M059J (cell line): Measurements from ENCODE around the gene GIPC1. TPM values are rescaled to one million over a fixed set of nuclear protein-coding genes. Genes with fewer than 3 reads are reported as not detected.
"Not testable (repeated sequence)": the region's sequence is repeated elsewhere in the genome, so short reads cannot be mapped to it uniquely, and the experiment has no call there.

Source experiments
- DNase-seq: peaks from one replicate; pipeline ENCODE4 v3.0.0-alpha.2; 2012; ENCODE audit warnings: low read depth
- total RNA-seq: library from RNA; depleted of rRNA; stranded (reverse); fragments of >200 nt; shearing (Covaris generic); gene quantifications from 2 replicates; pipeline ENCODE4 v1.2.3, GENCODE V29; 2014

The GIPC1 gene
- total RNA-seq, 1 experiment from 2014 or later, result 114 TPM

- peak; percentile 21 for DNase-seq
Measured at GRCh38 chr19:14472202-14472938, 23.6 kb downstream of the GIPC1 start.

GRCh38 chr19:14471436-14472187 lies 24.3 kb downstream of the GIPC1 start:
- no peak for DNase-seq

DNA sequence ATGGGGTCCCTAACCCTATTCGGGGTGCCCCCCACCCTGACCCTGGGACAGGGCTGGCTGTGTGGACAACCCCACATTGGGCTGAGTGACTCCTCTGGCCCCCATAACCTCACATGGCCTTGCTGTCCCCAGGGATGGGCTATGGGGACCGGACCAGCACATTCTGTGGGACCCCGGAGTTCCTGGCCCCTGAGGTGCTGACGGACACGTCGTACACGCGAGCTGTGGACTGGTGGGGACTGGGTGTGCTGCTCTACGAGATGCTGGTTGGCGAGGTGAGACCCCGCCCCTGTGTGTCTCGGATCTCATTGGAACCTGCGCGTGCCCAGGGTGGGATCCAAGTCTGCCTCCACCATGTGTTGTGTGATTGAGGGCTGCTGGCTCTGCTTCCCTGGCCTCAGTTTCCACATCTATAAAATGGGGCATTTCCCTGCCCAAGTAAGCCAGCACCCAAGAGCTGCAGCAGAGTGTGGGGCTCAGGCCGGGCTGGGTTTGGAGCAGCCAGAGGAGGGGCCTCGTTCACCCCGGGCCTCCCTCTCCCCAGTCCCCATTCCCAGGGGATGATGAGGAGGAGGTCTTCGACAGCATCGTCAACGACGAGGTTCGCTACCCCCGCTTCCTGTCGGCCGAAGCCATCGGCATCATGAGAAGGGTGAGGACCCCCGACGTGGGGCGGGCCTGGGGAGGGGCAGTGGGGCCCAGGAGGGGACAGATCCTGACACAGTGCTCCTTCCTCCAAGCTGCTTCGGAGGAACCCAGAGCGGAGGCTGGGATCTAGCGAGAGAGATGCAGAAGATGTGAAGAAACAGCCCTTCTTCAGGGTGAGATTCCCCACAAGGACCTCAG lies 25.7 kb downstream of the GIPC1 start:
- no peak for DNase-seq

DNA sequence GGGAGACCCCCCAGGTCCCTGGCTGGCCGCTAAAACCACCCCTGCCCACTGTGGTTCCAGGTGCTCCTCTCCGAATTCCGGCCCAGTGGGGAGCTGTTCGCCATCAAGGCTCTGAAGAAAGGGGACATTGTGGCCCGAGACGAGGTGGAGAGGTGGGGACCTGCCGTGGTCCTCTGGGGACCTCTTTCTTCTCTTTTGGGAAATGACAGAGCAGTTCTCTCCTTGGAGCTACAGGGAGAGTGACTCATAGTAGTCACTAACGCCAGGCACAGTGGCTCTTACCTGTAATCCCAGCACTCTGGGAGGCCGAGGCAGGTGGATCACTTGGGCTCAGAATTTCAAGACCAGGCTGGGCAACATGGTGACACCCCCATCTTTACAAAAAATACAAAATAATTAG lies 28.1 kb downstream of the GIPC1 start:
- DNase-seq, result peak; percentile 50

DNA sequence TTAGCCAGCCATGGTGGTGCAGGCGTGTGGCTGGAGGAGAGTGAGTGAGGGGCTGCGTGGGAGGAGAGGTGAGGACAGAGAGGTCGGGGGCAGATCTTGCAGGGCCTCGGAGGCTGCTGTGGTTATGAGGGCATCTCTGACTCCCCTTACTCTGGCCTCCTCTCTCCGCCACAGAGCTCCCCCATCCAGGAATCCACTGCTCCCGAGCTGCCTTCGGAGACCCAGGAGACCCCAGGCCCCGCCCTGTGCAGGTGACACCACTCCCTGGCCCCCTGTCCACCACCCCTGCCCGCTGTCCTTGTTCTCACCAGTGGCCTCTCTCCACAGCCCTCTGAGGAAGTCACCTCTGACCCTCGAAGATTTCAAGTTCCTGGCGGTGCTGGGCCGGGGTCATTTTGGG lies 28.5 kb downstream of the GIPC1 start:
- no peak for DNase-seq

DNA sequence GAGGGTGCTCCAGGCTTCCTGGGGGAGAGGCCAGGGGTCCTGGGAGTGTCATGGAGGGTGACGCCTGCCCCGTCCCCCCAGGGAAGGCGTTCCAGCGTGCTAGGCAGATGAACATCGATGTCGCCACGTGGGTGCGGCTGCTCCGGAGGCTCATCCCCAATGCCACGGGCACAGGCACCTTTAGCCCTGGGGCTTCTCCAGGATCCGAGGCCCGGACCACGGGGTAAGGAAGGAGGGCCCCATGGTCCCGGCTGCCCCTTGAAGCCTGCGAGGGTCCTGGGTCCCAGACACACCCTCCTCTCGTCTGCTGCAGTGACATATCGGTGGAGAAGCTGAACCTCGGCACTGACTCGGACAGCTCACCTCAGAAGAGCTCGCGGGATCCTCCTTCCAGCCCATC lies 32.2 kb downstream of the GIPC1 start:
- DNase-seq, result no peak

DNA sequence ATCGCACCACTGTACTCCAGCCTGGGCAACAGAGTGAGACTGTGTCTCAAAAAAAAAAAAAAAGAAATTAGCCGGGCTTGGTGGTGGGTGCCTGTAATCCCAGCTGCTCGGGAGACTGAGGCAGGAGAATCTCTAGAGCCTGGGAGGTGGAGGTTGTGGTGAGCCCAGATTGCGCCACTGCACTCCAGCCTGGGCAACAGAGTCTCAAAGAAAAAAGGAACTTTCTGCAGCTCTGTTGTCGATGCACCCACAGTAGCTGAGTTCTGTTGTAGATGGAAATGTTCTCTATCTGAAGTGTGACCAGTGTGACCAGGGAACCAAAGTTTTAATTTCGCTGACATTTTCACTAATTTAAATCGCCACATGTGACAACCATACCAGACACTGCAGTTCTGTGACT lies 33.5 kb downstream of the GIPC1 start:
- DNase-seq, result not testable (repeated sequence)

- DNase-seq, result no peak
Measured at GRCh38 chr19:14460935-14461334, 35.0 kb downstream of the GIPC1 start.

DNA sequence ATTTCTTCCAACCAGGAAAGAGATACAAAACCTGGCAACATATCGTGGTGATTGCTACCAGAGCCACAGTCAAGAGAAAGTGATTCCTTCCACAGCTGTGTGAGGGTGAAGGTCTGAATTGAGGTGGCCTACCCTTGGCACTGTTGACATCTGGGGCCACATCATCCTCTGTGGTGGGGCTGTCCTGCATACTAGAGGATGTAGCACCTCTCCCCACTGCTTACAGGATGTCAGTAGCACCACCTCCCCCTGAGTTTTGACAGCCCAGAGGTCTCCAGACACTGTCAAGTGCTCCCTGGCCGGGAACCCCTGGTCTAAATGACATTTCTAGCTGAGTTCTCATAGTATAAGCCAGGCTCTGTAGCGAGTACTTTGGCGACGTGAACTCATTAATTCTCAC lies 36.2 kb downstream of the GIPC1 start:
- DNase-seq, result no peak

DNA sequence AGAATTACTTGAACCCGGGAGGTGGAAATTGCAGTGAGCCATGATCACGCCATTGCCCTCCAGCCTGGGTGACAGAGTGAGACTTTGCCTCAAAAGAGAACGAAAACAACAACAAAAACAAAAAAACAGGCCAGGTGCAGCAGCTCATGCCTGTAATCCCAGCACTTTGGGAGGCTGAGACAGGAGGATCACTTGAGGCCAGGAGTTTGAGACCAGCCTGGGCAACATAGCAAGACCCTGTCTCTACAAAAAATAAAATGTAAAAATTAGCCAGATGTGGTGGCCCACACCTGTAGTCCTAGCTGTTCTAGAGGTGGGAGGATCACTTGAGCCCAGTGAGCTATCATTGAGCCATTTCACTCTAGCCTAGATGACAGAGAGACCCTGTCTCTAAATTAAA lies 43.6 kb downstream of the GIPC1 start:
- not testable (repeated sequence) for DNase-seq

- no peak for DNase-seq
Measured at GRCh38 chr19:14450876-14451275, 45.1 kb downstream of the GIPC1 start.

GRCh38 chr19:14450168-14450874 lies 45.6 kb downstream of the GIPC1 start:
- DNase-seq, result peak; percentile 27

DNA sequence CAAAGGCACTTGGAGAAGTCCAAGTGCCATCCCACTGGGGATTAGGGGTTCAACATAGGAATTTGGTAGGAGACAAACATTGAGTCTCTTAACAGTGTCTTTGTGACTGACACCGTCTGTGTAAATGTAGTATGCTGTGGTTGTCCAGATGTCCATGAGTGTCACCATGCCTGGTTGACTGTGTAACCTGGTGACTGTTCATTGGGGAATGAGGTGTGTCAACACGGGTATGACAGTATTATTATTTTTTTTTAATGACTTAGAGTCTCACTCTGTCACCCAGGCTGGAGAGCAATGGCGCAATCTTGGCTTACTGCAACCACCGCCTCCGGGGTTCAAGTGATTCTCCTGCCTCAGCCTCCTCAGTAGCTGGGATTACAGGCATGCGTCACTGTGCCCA lies 46.6 kb downstream of the GIPC1 start:
- no peak for DNase-seq

DNA sequence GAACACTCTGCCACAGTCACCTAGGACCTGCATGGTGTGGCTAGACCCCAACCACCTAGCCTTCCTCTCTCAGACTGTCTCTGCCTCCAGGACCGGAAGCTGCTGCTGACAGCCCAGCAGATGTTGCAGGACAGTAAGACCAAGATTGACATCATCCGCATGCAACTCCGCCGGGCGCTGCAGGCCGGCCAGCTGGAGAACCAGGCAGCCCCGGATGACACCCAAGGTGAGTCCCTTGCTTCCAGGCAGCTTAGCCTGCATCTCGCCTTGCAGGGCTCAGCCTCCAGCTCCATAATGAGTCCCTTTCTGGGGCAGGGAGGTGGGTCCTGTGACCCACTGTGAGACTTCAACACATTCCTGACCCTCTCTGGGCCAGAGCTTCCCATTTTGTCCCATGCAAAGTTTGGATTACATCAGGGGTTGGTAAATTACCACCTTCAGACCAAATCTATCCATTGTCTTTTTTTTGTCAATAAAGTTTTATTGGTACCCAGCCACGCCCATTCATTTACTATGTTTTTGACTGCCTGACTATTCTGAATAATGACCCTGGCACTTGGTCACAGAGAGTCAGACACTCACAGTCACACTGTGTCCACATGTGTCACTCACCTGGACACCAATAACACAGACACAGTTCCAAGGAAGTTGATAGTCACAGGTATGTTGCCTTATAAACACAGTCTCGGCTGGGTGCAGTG lies 49.4 kb downstream of the GIPC1 start:
- no peak for DNase-seq

DNA sequence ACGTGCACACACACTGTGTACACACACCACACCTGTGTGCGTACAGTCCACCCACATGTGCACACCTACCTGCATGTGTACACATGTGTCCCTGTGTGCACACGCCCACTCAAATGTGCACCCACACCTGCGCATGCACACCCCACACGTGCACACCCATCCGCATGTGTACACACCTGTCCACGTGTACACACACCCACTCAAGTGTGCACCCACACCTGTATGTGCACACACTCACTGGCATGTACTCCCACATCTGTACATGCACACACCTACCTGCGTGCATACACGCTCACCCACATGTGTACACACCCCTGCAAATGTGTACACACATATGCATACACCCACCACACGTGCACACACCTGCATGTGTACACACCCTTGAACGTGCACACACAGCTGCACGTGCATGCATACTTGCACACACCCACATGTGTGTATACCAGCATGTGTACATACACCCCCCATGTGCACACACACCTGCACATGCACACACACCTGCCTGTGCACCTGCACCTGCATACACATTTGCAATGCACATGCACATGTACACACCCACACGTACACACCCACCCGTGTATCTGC lies 52.2 kb downstream of the GIPC1 start:
- no peak for DNase-seq

DNA sequence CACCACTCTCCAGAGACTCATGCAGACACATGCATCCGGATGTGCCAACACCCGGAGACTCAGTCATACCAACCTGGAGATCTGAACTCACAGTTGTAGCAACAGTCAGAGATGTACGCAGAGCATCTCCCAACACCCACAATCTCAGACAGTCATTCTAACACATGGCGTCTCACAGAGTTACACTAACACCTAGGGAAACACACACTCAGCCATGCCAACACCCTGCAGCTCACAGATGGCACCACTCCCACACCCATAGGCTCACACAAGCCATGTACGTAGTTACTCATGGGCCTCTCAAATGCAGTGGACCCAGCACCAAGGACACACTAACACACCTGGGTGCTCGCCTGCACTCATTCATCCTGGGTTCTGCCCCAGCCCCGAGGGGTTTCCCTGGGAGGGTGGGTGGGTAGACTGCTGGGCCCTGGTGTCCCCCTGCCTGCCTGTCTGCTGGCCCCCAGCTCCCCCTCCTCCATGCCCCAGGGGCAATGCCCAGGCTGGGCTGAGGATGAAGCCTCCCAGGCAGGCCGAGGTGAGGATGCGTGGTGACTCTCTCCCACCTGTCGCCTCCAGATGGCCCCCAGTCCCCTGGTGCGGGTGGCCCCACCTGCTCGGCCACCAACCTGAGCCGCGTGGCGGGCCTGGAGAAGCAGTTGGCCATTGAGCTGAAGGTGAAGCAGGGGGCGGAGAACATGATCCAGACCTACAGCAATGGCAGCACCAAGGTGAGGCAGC lies 52.9 kb downstream of the GIPC1 start:
- no peak for DNase-seq

DNA sequence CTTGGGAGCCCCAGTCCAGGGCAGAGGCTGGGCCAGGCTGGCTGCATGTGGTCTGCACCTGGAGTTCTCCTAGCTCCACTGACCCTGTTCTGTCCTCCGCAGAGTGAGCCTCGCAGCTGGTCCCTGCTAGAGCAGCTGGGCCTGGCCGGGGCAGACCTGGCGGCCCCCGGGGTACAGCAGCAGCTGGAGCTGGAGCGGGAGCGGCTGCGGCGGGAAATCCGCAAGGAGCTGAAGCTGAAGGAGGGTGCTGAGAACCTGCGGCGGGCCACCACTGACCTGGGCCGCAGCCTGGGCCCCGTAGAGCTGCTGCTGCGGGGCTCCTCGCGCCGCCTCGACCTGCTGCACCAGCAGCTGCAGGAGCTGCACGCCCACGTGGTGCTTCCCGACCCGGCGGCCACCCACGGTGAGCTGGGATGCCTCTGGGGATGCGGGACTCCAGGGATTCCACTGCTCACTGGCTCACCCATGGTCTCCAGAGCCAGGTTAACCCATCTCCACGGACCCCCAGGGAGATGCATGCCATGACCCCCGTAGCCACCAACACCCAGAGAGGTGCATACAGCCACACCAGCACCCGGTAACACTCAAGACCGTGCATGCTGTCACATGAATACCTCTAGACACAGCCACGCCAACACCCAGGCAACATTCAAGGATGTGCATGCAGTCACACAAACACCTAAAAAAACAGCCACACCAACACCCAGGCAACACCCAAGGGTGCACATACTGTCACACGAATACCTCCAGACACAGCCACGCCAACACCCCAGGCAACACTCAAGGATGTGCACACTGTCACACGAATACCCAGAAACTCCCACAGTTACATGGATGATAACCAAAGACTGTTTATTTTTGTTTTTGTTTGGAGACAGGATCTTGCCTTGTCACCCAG lies 54.6 kb downstream of the GIPC1 start:
- no peak for DNase-seq

DNA sequence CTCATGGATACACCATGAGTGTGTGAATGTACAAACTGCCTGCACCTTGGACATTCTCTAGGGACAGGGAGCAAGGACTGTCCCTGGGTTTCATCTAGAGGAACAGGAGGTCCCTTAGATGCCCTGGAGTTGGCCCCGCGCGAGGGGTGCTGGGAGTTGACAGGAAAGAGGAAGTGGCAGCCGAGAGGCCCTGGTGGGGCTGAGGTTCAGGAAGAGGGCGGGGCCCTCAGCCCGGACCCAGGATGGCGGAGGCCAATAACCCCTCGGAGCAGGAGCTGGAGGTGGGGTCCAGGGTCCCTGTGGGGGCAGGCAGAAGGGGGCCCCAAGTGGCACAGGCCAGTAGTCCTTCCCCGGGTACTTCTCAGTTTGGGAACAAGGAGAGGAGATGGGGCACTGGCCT lies 55.9 kb downstream of the GIPC1 start:
- DNase-seq, result no peak

GRCh38 chr19:14439014-14439413 lies 56.9 kb downstream of the GIPC1 start:
- DNase-seq, result no peak
